ENCODE results near the gene SCFD2. TPM values are rescaled to one million over a fixed set of nuclear protein-coding genes. Genes with fewer than 3 reads are reported as not detected.
"Not testable (repeated sequence)": the region's sequence is repeated elsewhere in the genome, so short reads cannot be mapped to it uniquely, and the experiment has no call there.

Gene SCFD2
- total RNA-seq, 1 experiment from 2014 or later, result 20.6 TPM

- not testable (repeated sequence) for DNase-seq (ENCODE audit: low read depth)
Observed at GRCh38 chr4:53139256-53139655, 226.6 kb downstream of the SCFD2 start.

- DNase-seq (ENCODE audit: low read depth), result no peak
Observed at GRCh38 chr4:53137468-53137867, 228.4 kb downstream of the SCFD2 start.

GRCh38 chr4:53136954-53137353 lies 228.9 kb downstream of the SCFD2 start:
- DNase-seq (ENCODE audit: low read depth), result no peak

- DNase-seq (ENCODE audit: low read depth), result no peak
Observed at GRCh38 chr4:53132132-53132891, 233.5 kb downstream of the SCFD2 start.

- DNase-seq (ENCODE audit: low read depth), result no peak
Observed at GRCh38 chr4:53131562-53131925, 234.3 kb downstream of the SCFD2 start.

- no peak for DNase-seq (ENCODE audit: low read depth)
Observed at GRCh38 chr4:53130896-53131561, 234.8 kb downstream of the SCFD2 start.

- no peak for DNase-seq (ENCODE audit: low read depth)
Observed at GRCh38 chr4:53128706-53129357, 237.0 kb downstream of the SCFD2 start.

GRCh38 chr4:53128231-53128630 lies 237.6 kb downstream of the SCFD2 start:
- no peak for DNase-seq (ENCODE audit: low read depth)

- DNase-seq (ENCODE audit: low read depth), result no peak
Observed at GRCh38 chr4:53127365-53127764, 238.5 kb downstream of the SCFD2 start.

- DNase-seq (ENCODE audit: low read depth), result no peak
Observed at GRCh38 chr4:53126099-53126498, 239.8 kb downstream of the SCFD2 start.

- no peak for DNase-seq (ENCODE audit: low read depth)
Observed at GRCh38 chr4:53123819-53124218, 242.0 kb downstream of the SCFD2 start.

- no peak for DNase-seq (ENCODE audit: low read depth)
Observed at GRCh38 chr4:53123171-53123570, 242.7 kb downstream of the SCFD2 start.

GRCh38 chr4:53122280-53123116 lies 243.4 kb downstream of the SCFD2 start:
- no peak for DNase-seq (ENCODE audit: low read depth)

GRCh38 chr4:53121264-53121865 lies 244.5 kb downstream of the SCFD2 start:
- no peak for DNase-seq (ENCODE audit: low read depth)

- DNase-seq (ENCODE audit: low read depth), result no peak
Observed at GRCh38 chr4:53120778-53121177, 245.1 kb downstream of the SCFD2 start.

GRCh38 chr4:53119680-53120079 lies 246.2 kb downstream of the SCFD2 start:
- peak; percentile 41 for DNase-seq (ENCODE audit: low read depth)

- no peak for DNase-seq (ENCODE audit: low read depth)
Observed at GRCh38 chr4:53118676-53119075, 247.2 kb downstream of the SCFD2 start.

GRCh38 chr4:53116954-53117353 lies 248.9 kb downstream of the SCFD2 start:
- no peak for DNase-seq (ENCODE audit: low read depth)

- no peak for DNase-seq (ENCODE audit: low read depth)
Observed at GRCh38 chr4:53113431-53114225, 252.2 kb downstream of the SCFD2 start.

GRCh38 chr4:53105313-53105712 lies 260.5 kb downstream of the SCFD2 start:
- no peak for DNase-seq (ENCODE audit: low read depth)

- no peak for DNase-seq (ENCODE audit: low read depth)
Observed at GRCh38 chr4:53103481-53103880, 262.4 kb downstream of the SCFD2 start.
